HCT116 (cell line): ENCODE measurements around the gene TAPT1. TPM values are rescaled to one million over a fixed set of nuclear protein-coding genes. Genes with fewer than 3 reads are reported as not detected.

Source experiments
- ATAC-seq: fragments of 200-7000 bp; cut with Tn5 transposase; 2 replicates; pipeline ENCODE4 v1.9.1; 2020; ENCODE audit warnings: mild to moderate bottlenecking, moderate library complexity
- BruUV-seq: library from RNA; stranded (reverse); fragments of 400-500 nt; replicated peaks from 2 replicates; lab custom pipeline; 2021; lab: Mats Ljungman, UMichigan
- CTCF ChIA-PET: fragments of 300-600 bp; sonication (Branson Sonifier 250); formaldehyde crosslinking; loops from one replicate; lab custom pipeline; 2021; ENCODE audit warnings: antibody characterized with exemption; lab: Charles Lee
- POLR2A ChIA-PET: fragments of 300-600, 350-600 bp; sonication (Branson Sonifier 250); formaldehyde crosslinking; loops from one replicate; lab custom pipeline; 2021; ENCODE audit warnings: antibody characterized with exemption; lab: Charles Lee
- RAD21 ChIA-PET, 2 experiments: fragments of 300-600 bp; sonication (Branson Sonifier 250); formaldehyde crosslinking; loops; one replicate each; lab custom pipeline; 2023; ENCODE audit warnings: low total read pairs in 2 of 2; ENCODE audit not compliant: uncharacterized antibody in 2 of 2, unreplicated experiment in 2 of 2, low non-redundant PET in 1 of 2; lab: Charles Lee
- DNase-seq: peaks from one replicate; pipeline ENCODE4 v3.0.0-alpha.2; 2010; ENCODE audit warnings: low read depth, low spot score
- H2AFZ ChIP-seq: fragments of 200-600 bp; shearing (Covaris generic), sonication (generic); 2 replicates; pipeline ENCODE4 v1.6.1; 2017; ENCODE audit warnings: low read depth, mixed run types, mixed read lengths, antibody characterized with exemption, low read length; ENCODE audit not compliant: poor library complexity, severe bottlenecking
- H3K27ac ChIP-seq: 2 replicates; pipeline ENCODE4 v1.5.1; 2012; ENCODE audit warnings: low read depth, low read length
- H3K27me3 ChIP-seq: fragments of 200-600 bp; sonication (generic); 2 replicates; pipeline ENCODE4 v1.6.1; 2016; ENCODE audit warnings: mixed run types, low read length, mixed read lengths; ENCODE audit not compliant: insufficient read depth
- H3K36me3 ChIP-seq, 2 experiments: fragments of 200-500 bp in 1 of 2; fragments of 200-600 bp in 1 of 2; sonication (Bioruptor generic) in 1 of 2; sonication (generic) in 1 of 2; 2 replicates each; pipeline versions ENCODE4 v1.5.1 to v1.6.1; 2014 to 2016; ENCODE audit warnings: low read length in 2 of 2, inconsistent platforms in 1 of 2, mixed read lengths in 1 of 2, mixed run types in 1 of 2; ENCODE audit not compliant: insufficient read depth in 2 of 2, control insufficient read depth in 1 of 2
- H3K4me1 ChIP-seq, 2 experiments: fragments of 200-600 bp in 1 of 2; sonication (generic) in 1 of 2; 2 replicates each; pipeline versions ENCODE4 v1.5.1 to v1.6.1; 2012 to 2017; ENCODE audit warnings: low read length in 2 of 2, inconsistent platforms in 1 of 2, mild to moderate bottlenecking in 1 of 2, mixed read lengths in 1 of 2, mixed run types in 1 of 2, moderate library complexity in 1 of 2; ENCODE audit not compliant: insufficient read depth in 2 of 2, control insufficient read depth in 1 of 2
- H3K4me2 ChIP-seq: fragments of 200-600 bp; sonication (generic); 2 replicates; pipeline ENCODE4 v1.6.1; 2017; ENCODE audit warnings: mixed run types, low read length, mixed read lengths
- H3K4me3 ChIP-seq, 2 experiments: fragments of 200-600 bp in 1 of 2; sonication (generic) in 1 of 2; replicated peaks in 1 of 2; 2 replicates each; pipeline ENCODE4 v1.5.1; 2011 to 2016; ENCODE audit warnings: low read length in 2 of 2, control low read depth in 1 of 2, low read depth in 1 of 2, mild to moderate bottlenecking in 1 of 2, mixed read lengths in 1 of 2, mixed run types in 1 of 2
- H3K79me2 ChIP-seq: fragments of 200-600 bp; sonication (generic); 2 replicates; pipeline ENCODE4 v1.6.1; 2017; ENCODE audit warnings: mild to moderate bottlenecking, mixed run types, low read length, moderate library complexity, mixed read lengths; ENCODE audit not compliant: insufficient read depth
- H3K9ac ChIP-seq: fragments of 200-600 bp; sonication (generic); 2 replicates; pipeline ENCODE4 v1.6.1; 2016; ENCODE audit warnings: low read length, mixed read lengths
- H3K9me2 ChIP-seq: fragments of 200-600 bp; sonication (generic), shearing (Covaris generic); 2 replicates; pipeline ENCODE4 v1.6.1; 2017; ENCODE audit warnings: mixed run types, mild to moderate bottlenecking, moderate library complexity; ENCODE audit not compliant: insufficient read depth
- H3K9me3 ChIP-seq, 2 experiments: fragments of 200-500 bp in 1 of 2; fragments of 200-600 bp in 1 of 2; sonication (Bioruptor generic) in 1 of 2; sonication (generic) in 1 of 2; 2 replicates each; pipeline ENCODE4 v1.6.1; 2014 to 2017; ENCODE audit warnings: low read length in 2 of 2, mixed read lengths in 2 of 2, inconsistent platforms in 1 of 2, low read depth in 1 of 2, mild to moderate bottlenecking in 1 of 2, mixed run types in 1 of 2, moderate library complexity in 1 of 2; ENCODE audit not compliant: control insufficient read depth in 1 of 2, insufficient read depth in 1 of 2
- H4K20me1 ChIP-seq: fragments of 200-600 bp; sonication (generic), shearing (Covaris generic); 2 replicates; pipeline ENCODE4 v1.6.1; 2017; ENCODE audit warnings: mixed run types, mild to moderate bottlenecking, moderate library complexity; ENCODE audit not compliant: insufficient read depth
- CEBPB ChIP-seq: IDR thresholded peaks from 2 replicates; pipeline ENCODE4 v1.6.1; 2012; ENCODE audit warnings: low read depth
- EGR1 ChIP-seq: IDR thresholded peaks from 2 replicates; pipeline ENCODE4 v1.6.1; 2012; ENCODE audit warnings: low read depth
- EZH2 ChIP-seq: fragments of 200-600 bp; sonication (generic); IDR thresholded peaks from 2 replicates; pipeline ENCODE4 v1.6.1; 2017; ENCODE audit warnings: antibody characterized with exemption, mixed run types
- EZH2phosphoT487 ChIP-seq: fragments of 200-600 bp; IDR thresholded peaks from 2 replicates; pipeline ENCODE4 v1.6.1; 2018; ENCODE audit warnings: antibody characterized with exemption, borderline replicate concordance
- JUND ChIP-seq: IDR thresholded peaks from 2 replicates; pipeline ENCODE4 v1.6.1; 2012
- POLR2A ChIP-seq: IDR thresholded peaks from 2 replicates; pipeline ENCODE4 v1.7.0; 2011; ENCODE audit warnings: borderline replicate concordance; ENCODE audit not compliant: insufficient read depth, insufficient read length; ENCODE audit errors: extremely low read depth
- TCF7L2 ChIP-seq: IDR thresholded peaks from 2 replicates; pipeline ENCODE4 v1.7.0; 2011; ENCODE audit warnings: borderline replicate concordance, inconsistent platforms; ENCODE audit not compliant: insufficient read depth, insufficient read length; ENCODE audit errors: extremely low read depth
- ZNF274 ChIP-seq: fragments of 200-500 bp; sonication (Bioruptor generic); IDR thresholded peaks from 2 replicates; pipeline ENCODE4 v1.6.1; 2014; ENCODE audit warnings: mild to moderate bottlenecking, low read depth, low read length, inconsistent platforms
- intact Hi-C: fragments of 100-400 bp; cut with micrococcal nuclease; formaldehyde crosslinking; loops from 2 replicates; pipeline ENCODE4 v1.10.0; 2022
- total RNA-seq: library from RNA; stranded (reverse); gene quantifications from one replicate; pipeline ENCODE4 v1.2.1, GENCODE V29; 2021; ENCODE audit not compliant: unreplicated experiment
- TF ChIP-seq, protein P1 (sequence below): IDR thresholded peaks from 2 replicates; pipeline ENCODE4 v1.6.1; 2012
- TF ChIP-seq, protein P2 (sequence below): IDR thresholded peaks from 2 replicates; pipeline ENCODE4 v1.6.1; 2012
- TF ChIP-seq, protein P3 (sequence below): IDR thresholded peaks from 2 replicates; pipeline ENCODE4 v1.6.1; 2011; ENCODE audit warnings: mild to moderate bottlenecking, low read length, moderate library complexity; ENCODE audit not compliant: insufficient replicate concordance; ENCODE audit errors: extremely low read depth

TAPT1 gene
- total RNA-seq, 1 experiment from 2014 or later = 11.7 TPM

DNA sequence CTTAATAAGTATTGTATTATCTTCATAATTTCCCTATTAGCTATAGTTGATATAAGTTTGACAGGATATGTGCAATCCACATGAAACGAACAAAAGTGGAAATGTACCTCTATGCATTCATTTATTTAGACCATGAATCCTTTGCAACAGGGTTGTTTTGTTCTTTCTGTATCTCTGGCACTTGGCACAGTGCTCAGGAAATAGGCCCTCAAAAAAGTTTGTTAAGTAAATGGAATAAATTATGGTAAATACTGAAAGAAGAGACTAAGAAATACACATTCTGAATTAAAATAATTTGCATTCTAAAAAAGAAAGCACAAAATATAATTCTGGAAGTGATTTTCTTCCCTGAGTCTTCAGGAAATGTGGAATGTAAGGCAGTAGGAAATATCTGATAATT is 39.3 kb downstream of the TAPT1 start:
- CTCF ChIA-PET = no interaction called here
- TF ChIP-seq ZNF274 = no peak
- TF ChIP-seq, protein P1, sequence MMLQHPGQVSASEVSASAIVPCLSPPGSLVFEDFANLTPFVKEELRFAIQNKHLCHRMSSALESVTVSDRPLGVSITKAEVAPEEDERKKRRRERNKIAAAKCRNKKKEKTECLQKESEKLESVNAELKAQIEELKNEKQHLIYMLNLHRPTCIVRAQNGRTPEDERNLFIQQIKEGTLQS = no peak
- no peak for TF ChIP-seq JUND
- TF ChIP-seq EGR1 = no peak
- TF ChIP-seq CEBPB = no peak
- TF ChIP-seq TCF7L2 = no peak
- TF ChIP-seq, protein P2, sequence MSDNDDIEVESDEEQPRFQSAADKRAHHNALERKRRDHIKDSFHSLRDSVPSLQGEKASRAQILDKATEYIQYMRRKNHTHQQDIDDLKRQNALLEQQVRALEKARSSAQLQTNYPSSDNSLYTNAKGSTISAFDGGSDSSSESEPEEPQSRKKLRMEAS = no peak
- no peak for TF ChIP-seq EZH2phosphoT487
- TF ChIP-seq POLR2A = no peak
- no peak for TF ChIP-seq EZH2
- TF ChIP-seq, protein P3, sequence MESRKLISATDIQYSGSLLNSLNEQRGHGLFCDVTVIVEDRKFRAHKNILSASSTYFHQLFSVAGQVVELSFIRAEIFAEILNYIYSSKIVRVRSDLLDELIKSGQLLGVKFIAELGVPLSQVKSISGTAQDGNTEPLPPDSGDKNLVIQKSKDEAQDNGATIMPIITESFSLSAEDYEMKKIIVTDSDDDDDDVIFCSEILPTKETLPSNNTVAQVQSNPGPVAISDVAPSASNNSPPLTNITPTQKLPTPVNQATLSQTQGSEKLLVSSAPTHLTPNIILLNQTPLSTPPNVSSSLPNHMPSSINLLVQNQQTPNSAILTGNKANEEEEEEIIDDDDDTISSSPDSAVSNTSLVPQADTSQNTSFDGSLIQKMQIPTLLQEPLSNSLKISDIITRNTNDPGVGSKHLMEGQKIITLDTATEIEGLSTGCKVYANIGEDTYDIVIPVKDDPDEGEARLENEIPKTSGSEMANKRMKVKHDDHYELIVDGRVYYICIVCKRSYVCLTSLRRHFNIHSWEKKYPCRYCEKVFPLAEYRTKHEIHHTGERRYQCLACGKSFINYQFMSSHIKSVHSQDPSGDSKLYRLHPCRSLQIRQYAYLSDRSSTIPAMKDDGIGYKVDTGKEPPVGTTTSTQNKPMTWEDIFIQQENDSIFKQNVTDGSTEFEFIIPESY = no peak
- H3K4me1 ChIP-seq = no peaks in the 10 kb centered on the region
- H3K9me3 ChIP-seq = no peaks in the 10 kb centered on the region
- RAD21 ChIA-PET = no interaction called here
- intact Hi-C loops = no loop called here
- BruUV-seq = no TSS peak
- H3K27ac ChIP-seq = no peak overlapping the region
- no peaks in the 10 kb centered on the region for H4K20me1 ChIP-seq
- ATAC-seq (no peak), DNase-seq (no peak)
- no peaks in the 10 kb centered on the region for H3K79me2 ChIP-seq
- no peak overlapping the region for H3K4me2 ChIP-seq
- H3K9me2 ChIP-seq = no peaks in the 10 kb centered on the region
- no peaks in the 10 kb centered on the region for H3K36me3 ChIP-seq
- no peaks in the 10 kb centered on the region for H3K27me3 ChIP-seq
- H2AFZ ChIP-seq = no peak overlapping the region
- no peak overlapping the region for H3K4me3 ChIP-seq
- no peak overlapping the region for H3K9ac ChIP-seq
- POLR2A ChIA-PET = no interaction called here
